ENCODE measurements around the gene DAP.
A peak's percentile ranks its signal among the peaks of the same experiment; 100 is the strongest.

The DAP gene

GRCh38 chr5:10761185-10761932, at the start of gene DAP:
TSS of gene DAP (minus strand) at chr5:10761234. CDS start at chr5:10761068, 166 bp downstream.
- peak within 1 kb of the TSS; percentile 69 for H3K4me3 ChIP-seq (ENCODE audit: low read depth, low read length)
- DNase-seq (ENCODE audit: low read depth), result peak; percentile 91
- no peak for TF ChIP-seq CTCF (conservative IDR thresholded peaks at IDR 0.05; ENCODE audit: low read depth, low read length)

GRCh38 chr5:10808347-10809226, 47.6 kb upstream of the DAP start:
- H3K4me3 ChIP-seq (ENCODE audit: low read depth, low read length), result no peak overlapping the region
- TF ChIP-seq CTCF (conservative IDR thresholded peaks at IDR 0.05; ENCODE audit: low read depth, low read length), result no peak
- no peak for DNase-seq (ENCODE audit: low read depth)

GRCh38 chr5:10801931-10802666, 41.1 kb upstream of the DAP start:
- peak; percentile 22 for DNase-seq (ENCODE audit: low read depth)
- H3K4me3 ChIP-seq (ENCODE audit: low read depth, low read length), result no peak overlapping the region
- peak; percentile 29 for TF ChIP-seq CTCF (conservative IDR thresholded peaks at IDR 0.05; ENCODE audit: low read depth, low read length)

- no peak for TF ChIP-seq CTCF (conservative IDR thresholded peaks at IDR 0.05; ENCODE audit: low read depth, low read length)
- no peak for DNase-seq (ENCODE audit: low read depth)
- H3K4me3 ChIP-seq (ENCODE audit: low read depth, low read length), result no peak overlapping the region
These were observed 39.8 kb upstream of the DAP start for GRCh38 chr5:10800852-10801251.

- H3K4me3 ChIP-seq (ENCODE audit: low read depth, low read length), result no peak overlapping the region
- TF ChIP-seq CTCF (conservative IDR thresholded peaks at IDR 0.05; ENCODE audit: low read depth, low read length), result no peak
- peak; percentile 36 for DNase-seq (ENCODE audit: low read depth)
These were observed 36.2 kb upstream of the DAP start for GRCh38 chr5:10797261-10797660.

- DNase-seq (ENCODE audit: low read depth), result peak; percentile 45
- TF ChIP-seq CTCF (conservative IDR thresholded peaks at IDR 0.05; ENCODE audit: low read depth, low read length), result peak; percentile 45
- H3K4me3 ChIP-seq (ENCODE audit: low read depth, low read length), result no peak overlapping the region
These were observed 32.8 kb upstream of the DAP start for GRCh38 chr5:10793785-10794184.
